K562 (cell line): ENCODE measurements around the gene FOXL3. TPM values are rescaled to one million over a fixed set of nuclear protein-coding genes. Genes with fewer than 3 reads are reported as not detected.

Source experiments
- ATAC-seq: fragments of 200-7000 bp; cut with Tn5 transposase; 3 replicates; pipeline ENCODE4 v1.9.1; 2020; ENCODE audit warnings: moderate library complexity
- BruUV-seq: library from RNA; stranded (reverse); fragments of 400-500 nt; replicated peaks from 2 replicates; lab custom pipeline; 2021; lab: Mats Ljungman, UMichigan
- CTCF ChIA-PET: fragments of 300-600 bp; formaldehyde crosslinking; extraction: SDS; loops from one replicate; lab custom pipeline; 2021; ENCODE audit warnings: low intra/inter-chr PET ratio; lab: Yijun Ruan, JAX
- POLR2A ChIA-PET: fragments of 300-600, 350-650 bp; sonication (Branson Sonifier 250); formaldehyde crosslinking; extraction: SDS; loops from one replicate; lab custom pipeline; 2021; ENCODE audit warnings: antibody characterized with exemption, inconsistent platforms; lab: Yijun Ruan, JAX
- DNase-seq, 4 experiments: peaks; one replicate each; pipeline versions ENCODE4 v3.0.0 to v3.0.0-alpha.2; 2011 to 2018; ENCODE audit warnings: low spot score in 3 of 4, mixed read lengths in 3 of 4; ENCODE audit errors: extremely low read depth in 1 of 4
- FAIRE-seq: peaks from 2 replicates; lab custom pipeline; 2011; peaks lifted over from hg19 to GRCh38; lab: Jason Lieb, UNC
- H2AFZ ChIP-seq: 2 replicates; pipeline ENCODE4 v1.6.0; 2011; ENCODE audit warnings: low read depth, low read length, control low read depth, inconsistent platforms
- H3K27ac ChIP-seq: fragments of 200-600 bp; 3 replicates; pipeline ENCODE4 v1.8.0; 2011; ENCODE audit warnings: low read depth, mild to moderate bottlenecking, control low read depth, inconsistent platforms, low read length, moderate library complexity, mixed read lengths; ENCODE audit errors: extremely low read depth
- H3K27me3 ChIP-seq, 2 experiments: fragments of 300-600 bp in 1 of 2; 2 replicates in 1 of 2; 3 replicates in 1 of 2; pipeline versions ENCODE4 v1.6.0 to v1.8.0; 2011; ENCODE audit warnings: inconsistent platforms in 2 of 2, low read length in 2 of 2, mild to moderate bottlenecking in 1 of 2, mixed read lengths in 1 of 2, moderate library complexity in 1 of 2; ENCODE audit not compliant: control insufficient read depth in 2 of 2, insufficient read depth in 2 of 2
- H3K36me3 ChIP-seq: fragments of 300-600 bp; 3 replicates; pipeline ENCODE4 v1.8.0; 2011; ENCODE audit warnings: mild to moderate bottlenecking, low read length, inconsistent platforms; ENCODE audit not compliant: control insufficient read depth, insufficient read depth
- H3K4me1 ChIP-seq, 2 experiments: fragments of 200-600 bp in 1 of 2; replicated peaks in 1 of 2; 2 replicates in 1 of 2; 3 replicates in 1 of 2; pipeline versions ENCODE4 v1.5.1 to v1.8.0; 2011; ENCODE audit warnings: inconsistent platforms in 2 of 2, low read length in 2 of 2, mild to moderate bottlenecking in 1 of 2, mixed read lengths in 1 of 2, moderate library complexity in 1 of 2; ENCODE audit not compliant: control insufficient read depth in 2 of 2, insufficient read depth in 2 of 2
- H3K4me2 ChIP-seq: 2 replicates; pipeline ENCODE4 v1.6.1; 2011; ENCODE audit warnings: low read length, control low read depth, inconsistent platforms, mixed read lengths; ENCODE audit not compliant: insufficient read depth
- H3K4me3 ChIP-seq: fragments of 200-600 bp; sonication (generic), shearing (Covaris generic); 2 replicates; pipeline ENCODE4 v1.5.1; 2016; ENCODE audit warnings: control low read depth, inconsistent platforms
- H3K79me2 ChIP-seq: fragments of 200-600 bp; 3 replicates; pipeline ENCODE4 v1.8.0; 2011; ENCODE audit warnings: low read length, inconsistent platforms; ENCODE audit not compliant: control insufficient read depth, insufficient read depth
- H3K9ac ChIP-seq, 2 experiments: 2 replicates each; pipeline versions ENCODE4 v1.6.0 to v1.6.1; 2011; ENCODE audit warnings: low read depth in 2 of 2, low read length in 2 of 2, control low read depth in 1 of 2, inconsistent platforms in 1 of 2, mild to moderate bottlenecking in 1 of 2, mixed read lengths in 1 of 2; ENCODE audit not compliant: insufficient read depth in 1 of 2
- H3K9me1 ChIP-seq: one replicate; pipeline ENCODE4 v1.6.0; 2011; ENCODE audit warnings: inconsistent platforms, mild to moderate bottlenecking, low read length, moderate library complexity; ENCODE audit not compliant: control insufficient read depth, insufficient read depth
- H3K9me3 ChIP-seq: replicated peaks from 2 replicates; pipeline ENCODE4 v1.5.1; 2011; ENCODE audit warnings: low read depth, low read length, inconsistent platforms; ENCODE audit not compliant: control insufficient read depth, insufficient read depth
- H4K20me1 ChIP-seq: replicated peaks from 2 replicates; pipeline ENCODE4 v1.6.1; 2011; ENCODE audit warnings: low read length, inconsistent platforms, mixed read lengths; ENCODE audit not compliant: control insufficient read depth, insufficient read depth
- E2F1 ChIP-seq: sonication (generic); formaldehyde crosslinking; IDR thresholded peaks from 2 replicates; pipeline ENCODE4 v1.8.1; 2023; ENCODE audit warnings: mild to moderate bottlenecking, missing genetic modification reagents, moderate library complexity
- HCFC1 ChIP-seq: IDR thresholded peaks from 2 replicates; pipeline ENCODE4 v1.6.1; 2012; ENCODE audit warnings: low read depth, low read length, improper control_type of control experiment
- HDAC2 ChIP-seq: fragments of 450-650 bp; IDR thresholded peaks from 2 replicates; pipeline ENCODE4 v1.6.1; 2016; ENCODE audit warnings: mild to moderate bottlenecking
- IRF9 ChIP-seq: fragments of 450-650 bp; IDR thresholded peaks from 2 replicates; pipeline ENCODE4 v1.6.1; 2016; ENCODE audit warnings: missing biosample characterization, missing genetic modification characterization
- KLF6 ChIP-seq: fragments of 250-450 bp; sonication (Bioruptor Pico); IDR thresholded peaks from 2 replicates; pipeline ENCODE4 v1.4.0; 2020; ENCODE audit warnings: mild to moderate bottlenecking, moderate library complexity, borderline replicate concordance
- PBX2 ChIP-seq, 2 experiments: IDR thresholded peaks in 1 of 2; conservative IDR thresholded peaks in 1 of 2; 2 replicates each; pipeline ENCODE4 v1.6.1; 2016; ENCODE audit warnings: low read depth in 2 of 2, mild to moderate bottlenecking in 1 of 2, missing compliant biosample characterization in 1 of 2, missing genetic modification characterization in 1 of 2, moderate library complexity in 1 of 2
- SAFB ChIP-seq: fragments of 200-400 bp; formaldehyde crosslinking; IDR thresholded peaks from 2 replicates; pipeline ENCODE4 v1.6.1; 2017; ENCODE audit warnings: low read depth, low read length, borderline replicate concordance
- ZBTB5 ChIP-seq: fragments of 450-650 bp; IDR thresholded peaks from 2 replicates; pipeline ENCODE4 v1.6.1; 2017; ENCODE audit warnings: antibody characterized with exemption
- ZNF511 ChIP-seq: sonication (generic); formaldehyde crosslinking; IDR thresholded peaks from 2 replicates; pipeline ENCODE4 v1.8.0; 2022; ENCODE audit warnings: mild to moderate bottlenecking, missing genetic modification reagents
- WGBS: fragments of 100-300 bp; shearing (Covaris generic); methylation state at CpG from one replicate; pipeline ENCODE4 v1.1.6; 2016; ENCODE audit warnings: low coverage, mixed read lengths; ENCODE audit not compliant: insufficient coverage; ENCODE audit errors: missing lambda C conversion rate; 5-methylcytosine and 5-hydroxymethylcytosine counted together
- in situ Hi-C: fragments of 300-500 bp; cut with MboI; formaldehyde crosslinking; loops from 4 replicates; pipeline ENCODE4 v1.15.0; 2018; ENCODE audit warnings: inconsistent platforms, mixed read lengths
- intact Hi-C: fragments of 100-400 bp; cut with micrococcal nuclease; formaldehyde crosslinking; loops from 2 replicates; pipeline ENCODE4 v1.14.2; 2022
- polyA plus RNA-seq, 8 experiments: library from polyadenylated mRNA; depleted of rRNA in 4 of 8; stranded (reverse) in 5 of 8; unstranded in 3 of 8; fragments of >200 nt; fragmentation: Nextera tagmentation in 2 of 8; fragmentation: Illumina TruSeq in 1 of 8; extraction: Ambion mirVana in 2 of 8; extraction: Trizol in 1 of 8; gene quantifications; 2 replicates each; pipeline versions ENCODE4 v1.2.1 to v1.2.3, GENCODE V29; 2011 to 2014; ENCODE audit warnings: inconsistent platforms in 1 of 8, missing spikeins in 1 of 8
- total RNA-seq, 7 experiments: library from RNA; depleted of rRNA in 6 of 7; stranded (reverse); fragments of >200 nt in 6 of 7; fragmentation: Illumina TruSeq in 2 of 7; extraction: Trizol in 2 of 7; gene quantifications; 2 replicates each; pipeline versions ENCODE4 v1.2.1 to v1.2.3, GENCODE V29; 2011 to 2021; ENCODE audit warnings: low replicate concordance in 1 of 7

Gene FOXL3
- total and polyA plus RNA-seq, 9 of the 15 experiments (the other 6 are each of a cell fraction or from before 2014, with no cell fraction given): not detected

- TF ChIP-seq KLF6 (CRISPR knock-in tag): no peak
- no peak for TF ChIP-seq SAFB
- no peak for TF ChIP-seq ZNF511 (CRISPR knock-in tag)
- no peak for TF ChIP-seq IRF9 (tag)
- TF ChIP-seq ZBTB5: no peak
- no peak for TF ChIP-seq HDAC2
- TF ChIP-seq, all 486 proteins: peak for 0
These were observed 9.2 kb downstream of the FOXL3 start (continued) for GRCh38 chr7:299169-299568.

- in situ Hi-C loops (no loop called here), intact Hi-C loops (no loop called here)
- Histone ChIP-seq H3K27ac (no peak overlapping the region), H2AFZ (no peak overlapping the region), H3K4me2 (no peak overlapping the region), H4K20me1 (peaks cover 12% of the 10 kb centered on the region), H3K9me3 (peaks cover 3% of the 10 kb centered on the region; the same call in 1 of the 2 replicates), H3K27me3 (peaks cover 28 to 87% of the 10 kb centered on the region in 2 experiments), H3K79me2 (no peaks in the 10 kb centered on the region), H3K4me1 (peaks cover 0 to 6% of the 10 kb centered on the region in 2 experiments; a peak in 1 of 5 replicates), H3K36me3 (no peaks in the 10 kb centered on the region), H3K4me3 (no peak overlapping the region), H3K9ac (no peak overlapping the region), H3K9me1 (peaks cover 4% of the 10 kb centered on the region)
- no TSS peak for BruUV-seq
- CTCF ChIA-PET: no interaction called here
- ATAC-seq (no peak), DNase-seq (no peak), FAIRE-seq (no peak)
- WGBS: 2% methylated on average over 16 of the region's 16 CpGs
- POLR2A ChIA-PET: no interaction called here
- TF ChIP-seq E2F1 (CRISPR knock-in tag) (no peak), HCFC1 (no peak), PBX2 (CRISPR knock-in tag; IDR thresholded peaks at IDR 0.05; ENCODE audit: low read depth) (no peak), PBX2 (tag; conservative IDR thresholded peaks at IDR 0.05; ENCODE audit: low read depth) (no peak)
These were observed 9.7 kb downstream of the FOXL3 start for GRCh38 chr7:299628-300027.
